MG63 (cell line): ENCODE data around the gene KRTAP12-2. TPM values are rescaled to one million over a fixed set of nuclear protein-coding genes. Genes with fewer than 3 reads are reported as not detected.
A peak's percentile ranks its signal among the peaks of the same experiment; 100 is the strongest.

Experiments
- DNase-seq: peaks from one replicate; pipeline ENCODE4 v3.0.0-alpha.2; 2020
- H3K27me3 ChIP-seq: fragments of 250-450 bp; sonication (Bioruptor Pico); 2 replicates; pipeline ENCODE4 v1.5.1; 2020; ENCODE audit warnings: mild to moderate bottlenecking, moderate library complexity
- H3K36me3 ChIP-seq: fragments of 250-450 bp; sonication (Bioruptor Pico); 2 replicates; pipeline ENCODE4 v1.5.1; 2020; ENCODE audit warnings: mild to moderate bottlenecking, moderate library complexity
- H3K4me3 ChIP-seq: fragments of 250-450 bp; sonication (Bioruptor Pico); 2 replicates; pipeline ENCODE4 v1.5.1; 2020; ENCODE audit warnings: mild to moderate bottlenecking, moderate library complexity
- H3K9me3 ChIP-seq: fragments of 250-450 bp; sonication (Bioruptor Pico); 2 replicates; pipeline ENCODE4 v1.5.1; 2020; ENCODE audit warnings: mild to moderate bottlenecking, moderate library complexity
- total RNA-seq: library from RNA; depleted of rRNA; stranded (reverse); fragments of >200 nt; shearing (Covaris generic); gene quantifications from 2 replicates; pipeline ENCODE4 v1.2.3, GENCODE V29; 2014; ENCODE audit warnings: low replicate concordance; rRNA removed

KRTAP12-2 gene
- total RNA-seq, result not detected in 2 replicates

- Histone ChIP-seq H3K27me3 (no peaks in the 10 kb centered on the region; the same call in 1 of the 2 replicates), H3K9me3 (peaks cover 11% of the 10 kb centered on the region; the same call in 1 of the 2 replicates), H3K36me3 (no peaks in the 10 kb centered on the region), H3K4me3 (no peak within 1 kb of the TSS)
- DNase-seq, result peak; percentile 86
These were observed at the start of gene KRTAP12-2 for GRCh38 chr21:44666401-44667320. Gene KRTAP12-2, minus strand, starts transcription at chr21:44666927. Its CDS starts 41 bp downstream, at chr21:44666886.

GRCh38 chr21:44714905-44715304 lies 48.2 kb upstream of the KRTAP12-2 start:
- no peak overlapping the region for H3K4me3 ChIP-seq
- H3K27me3 ChIP-seq, result peaks cover 56% of the 10 kb centered on the region
- no peak for DNase-seq
- H3K9me3 ChIP-seq, result peaks cover 2% of the 10 kb centered on the region; the same call in 1 of the 2 replicates
- no peaks in the 10 kb centered on the region for H3K36me3 ChIP-seq

GRCh38 chr21:44713846-44714245 lies 47.1 kb upstream of the KRTAP12-2 start:
- H3K36me3 ChIP-seq, result no peaks in the 10 kb centered on the region
- H3K27me3 ChIP-seq, result peaks cover 66% of the 10 kb centered on the region
- no peak overlapping the region for H3K4me3 ChIP-seq
- peaks cover 2% of the 10 kb centered on the region; the same call in 1 of the 2 replicates for H3K9me3 ChIP-seq
- no peak for DNase-seq

- no peak overlapping the region for H3K4me3 ChIP-seq
- no peak for DNase-seq
- H3K27me3 ChIP-seq, result peaks cover 74% of the 10 kb centered on the region
- H3K9me3 ChIP-seq, result peaks cover 2% of the 10 kb centered on the region; the same call in 1 of the 2 replicates
- H3K36me3 ChIP-seq, result no peaks in the 10 kb centered on the region
These were observed 46.4 kb upstream of the KRTAP12-2 start for GRCh38 chr21:44713130-44713529.

GRCh38 chr21:44712203-44713028 lies 45.7 kb upstream of the KRTAP12-2 start:
- DNase-seq, result no peak
- Histone ChIP-seq H3K9me3 (peaks cover 2% of the 10 kb centered on the region; the same call in 1 of the 2 replicates), H3K4me3 (no peak overlapping the region), H3K27me3 (peaks cover 72% of the 10 kb centered on the region), H3K36me3 (no peaks in the 10 kb centered on the region)

- DNase-seq, result no peak
- Histone ChIP-seq H3K4me3 (no peak within 1 kb of the TSS), H3K27me3 (peaks cover 71% of the 10 kb centered on the region), H3K36me3 (no peaks in the 10 kb centered on the region), H3K9me3 (peaks cover 2% of the 10 kb centered on the region; the same call in 1 of the 2 replicates)
These were observed 44.8 kb upstream of the KRTAP12-2 start, which contains the start of gene TSPEAR for GRCh38 chr21:44711327-44712202. Gene TSPEAR, minus strand, starts transcription at chr21:44711572. Its CDS starts 58 bp downstream, at chr21:44711514.

- Histone ChIP-seq H3K27me3 (peaks cover 75% of the 10 kb centered on the region), H3K9me3 (no peaks in the 10 kb centered on the region), H3K4me3 (no peak overlapping the region), H3K36me3 (no peaks in the 10 kb centered on the region)
- no peak for DNase-seq
These were observed 44.1 kb upstream of the KRTAP12-2 start for GRCh38 chr21:44710756-44711326.

- no peaks in the 10 kb centered on the region for H3K9me3 ChIP-seq
- DNase-seq, result no peak
- H3K36me3 ChIP-seq, result no peaks in the 10 kb centered on the region
- no peak overlapping the region for H3K4me3 ChIP-seq
- peaks cover 70% of the 10 kb centered on the region for H3K27me3 ChIP-seq
These were observed 43.6 kb upstream of the KRTAP12-2 start for GRCh38 chr21:44710294-44710665.

GRCh38 chr21:44709426-44710293 lies 42.9 kb upstream of the KRTAP12-2 start:
- DNase-seq, result no peak
- H3K4me3 ChIP-seq, result no peak overlapping the region
- no peaks in the 10 kb centered on the region for H3K9me3 ChIP-seq
- H3K27me3 ChIP-seq, result peaks cover 67% of the 10 kb centered on the region
- H3K36me3 ChIP-seq, result no peaks in the 10 kb centered on the region

- Histone ChIP-seq H3K4me3 (no peak overlapping the region), H3K27me3 (peaks cover 67% of the 10 kb centered on the region), H3K36me3 (no peaks in the 10 kb centered on the region), H3K9me3 (no peaks in the 10 kb centered on the region)
- no peak for DNase-seq
These were observed 42.2 kb upstream of the KRTAP12-2 start for GRCh38 chr21:44708866-44709425.

- no peak for DNase-seq
- Histone ChIP-seq H3K27me3 (peaks cover 64% of the 10 kb centered on the region), H3K36me3 (no peaks in the 10 kb centered on the region), H3K9me3 (no peaks in the 10 kb centered on the region), H3K4me3 (no peak overlapping the region)
These were observed 41.6 kb upstream of the KRTAP12-2 start for GRCh38 chr21:44708213-44708865.

GRCh38 chr21:44706706-44707581 lies 40.2 kb upstream of the KRTAP12-2 start:
- no peak for DNase-seq
- Histone ChIP-seq H3K9me3 (no peaks in the 10 kb centered on the region), H3K4me3 (no peak overlapping the region), H3K27me3 (peaks cover 51% of the 10 kb centered on the region), H3K36me3 (no peaks in the 10 kb centered on the region)

GRCh38 chr21:44706026-44706705 lies 39.4 kb upstream of the KRTAP12-2 start:
- no peak for DNase-seq
- Histone ChIP-seq H3K4me3 (no peak overlapping the region), H3K9me3 (no peaks in the 10 kb centered on the region), H3K27me3 (peaks cover 48% of the 10 kb centered on the region), H3K36me3 (no peaks in the 10 kb centered on the region)
